ENCODE measurements around the gene TRAPPC2L. TPM values are rescaled to one million over a fixed set of nuclear protein-coding genes. Genes with fewer than 3 reads are reported as not detected.

Gene TRAPPC2L
- total and polyA plus RNA-seq, 2 of the 13 experiments (the other 11 are each of a cell fraction or from before 2014, with no cell fraction given), result 96.3 to 107 TPM

DNA sequence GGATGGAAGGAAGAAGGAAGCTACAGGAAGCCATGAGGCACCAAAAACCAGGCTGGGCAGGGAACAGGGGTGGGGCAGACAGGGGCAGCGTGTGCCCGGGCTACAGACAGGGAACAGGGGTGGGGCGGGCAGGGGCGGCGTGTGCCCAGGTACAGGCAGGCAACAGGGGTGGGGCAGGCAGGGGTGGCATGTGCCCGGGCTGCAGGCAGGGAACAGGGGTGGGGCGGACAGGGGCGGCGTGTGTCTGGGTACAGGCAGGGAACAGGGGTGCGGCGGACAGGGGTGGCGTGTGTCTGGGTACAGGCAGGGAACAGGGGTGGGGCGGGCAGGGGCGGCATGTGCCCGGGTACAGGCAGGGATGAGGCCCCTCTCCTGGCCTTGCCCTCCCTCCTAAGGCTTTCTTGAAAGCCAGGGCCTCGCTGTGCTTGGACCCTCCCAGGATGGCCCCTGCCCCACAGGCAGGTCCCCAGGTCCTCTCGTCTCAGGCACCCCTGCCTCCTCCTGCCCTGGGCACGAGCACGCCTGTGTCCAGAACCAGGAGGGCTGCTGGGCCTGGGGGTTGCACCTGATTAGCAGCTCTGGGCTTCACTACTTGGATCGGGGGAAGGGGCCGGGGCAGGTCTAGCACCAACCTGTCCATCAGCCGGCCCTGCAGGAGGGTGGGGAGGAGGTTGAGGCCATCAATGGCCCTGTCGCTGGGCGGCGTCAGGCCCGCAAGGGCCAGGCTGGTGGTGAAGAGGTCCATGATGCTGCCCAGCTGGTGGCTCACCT, 30.7 kb upstream of the TRAPPC2L start:
- no peaks in the 10 kb centered on the region for H3K79me2 ChIP-seq (ENCODE audit: insufficient read depth, low read length)
- H3K36me3 ChIP-seq (replicated peaks in 1 of 2; ENCODE audit: control insufficient read depth in 1 of 2, insufficient read depth in 2 of 2, low read length in 2 of 2), result no peaks in the 10 kb centered on the region
- no peak overlapping the region for H3K4me2 ChIP-seq (ENCODE audit: low read depth, low read length)
- in situ Hi-C loops (cut with HindIII; ENCODE audit: extremely low pct_ligation_motif_present, low pct_unique_long_range_greater_than_20kb), result no loop called here
- no peak overlapping the region for H3K4me3 ChIP-seq (replicated peaks in 1 of 3; ENCODE audit: insufficient read depth in 1 of 3, low read depth in 2 of 3, low read length in 3 of 3)
- ChIA-PET CTCF (ENCODE audit: low intra/inter-chr PET ratio, low total read pairs) (no interaction called here), POLR2A (no interaction called here)
- WGBS (ENCODE audit: low lambda C conversion rate), result 96% methylated on average over 22 of the region's 26 CpGs
- no peaks in the 10 kb centered on the region for H3K9me3 ChIP-seq (ENCODE audit: low read length)
- no peaks in the 10 kb centered on the region for H3K27me3 ChIP-seq (ENCODE audit: control insufficient read depth in 1 of 2, insufficient read depth in 2 of 2, low read length in 2 of 2)
- H3K4me1 ChIP-seq (ENCODE audit: insufficient read depth, low read length), result peaks cover 2% of the 10 kb centered on the region; the same call in 1 of the 2 replicates
- TF ChIP-seq, protein P1, sequence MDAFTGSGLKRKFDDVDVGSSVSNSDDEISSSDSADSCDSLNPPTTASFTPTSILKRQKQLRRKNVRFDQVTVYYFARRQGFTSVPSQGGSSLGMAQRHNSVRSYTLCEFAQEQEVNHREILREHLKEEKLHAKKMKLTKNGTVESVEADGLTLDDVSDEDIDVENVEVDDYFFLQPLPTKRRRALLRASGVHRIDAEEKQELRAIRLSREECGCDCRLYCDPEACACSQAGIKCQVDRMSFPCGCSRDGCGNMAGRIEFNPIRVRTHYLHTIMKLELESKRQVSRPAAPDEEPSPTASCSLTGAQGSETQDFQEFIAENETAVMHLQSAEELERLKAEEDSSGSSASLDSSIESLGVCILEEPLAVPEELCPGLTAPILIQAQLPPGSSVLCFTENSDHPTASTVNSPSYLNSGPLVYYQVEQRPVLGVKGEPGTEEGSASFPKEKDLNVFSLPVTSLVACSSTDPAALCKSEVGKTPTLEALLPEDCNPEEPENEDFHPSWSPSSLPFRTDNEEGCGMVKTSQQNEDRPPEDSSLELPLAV (CRISPR knock-in tag; conservative IDR thresholded peaks at IDR 0.05; ENCODE audit: low read depth), result no peak
- TF ChIP-seq ZSCAN31 (CRISPR knock-in tag; IDR thresholded peaks at IDR 0.05; ENCODE audit: low read depth), result no peak
- no peak for TF ChIP-seq TOE1 (CRISPR knock-in tag; IDR thresholded peaks at IDR 0.05)
- no peak for TF ChIP-seq GPN1 (CRISPR knock-in tag; IDR thresholded peaks at IDR 0.05; ENCODE audit: borderline replicate concordance)
- no peak for TF ChIP-seq KDM5A (IDR thresholded peaks at IDR 0.05; ENCODE audit: borderline replicate concordance, low read length)
- no peak for TF ChIP-seq RAD51 (IDR thresholded peaks at IDR 0.05; ENCODE audit: borderline replicate concordance)
- no peak for TF ChIP-seq MAFG (CRISPR knock-in tag; IDR thresholded peaks at IDR 0.05)
- TF ChIP-seq ZNF549 (CRISPR knock-in tag; IDR thresholded peaks at IDR 0.05), result no peak
- TF ChIP-seq, protein P2, sequence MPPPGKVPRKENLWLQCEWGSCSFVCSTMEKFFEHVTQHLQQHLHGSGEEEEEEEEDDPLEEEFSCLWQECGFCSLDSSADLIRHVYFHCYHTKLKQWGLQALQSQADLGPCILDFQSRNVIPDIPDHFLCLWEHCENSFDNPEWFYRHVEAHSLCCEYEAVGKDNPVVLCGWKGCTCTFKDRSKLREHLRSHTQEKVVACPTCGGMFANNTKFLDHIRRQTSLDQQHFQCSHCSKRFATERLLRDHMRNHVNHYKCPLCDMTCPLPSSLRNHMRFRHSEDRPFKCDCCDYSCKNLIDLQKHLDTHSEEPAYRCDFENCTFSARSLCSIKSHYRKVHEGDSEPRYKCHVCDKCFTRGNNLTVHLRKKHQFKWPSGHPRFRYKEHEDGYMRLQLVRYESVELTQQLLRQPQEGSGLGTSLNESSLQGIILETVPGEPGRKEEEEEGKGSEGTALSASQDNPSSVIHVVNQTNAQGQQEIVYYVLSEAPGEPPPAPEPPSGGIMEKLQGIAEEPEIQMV (CRISPR knock-in tag; IDR thresholded peaks at IDR 0.05; ENCODE audit: low read depth), result no peak
- TF ChIP-seq ZNF17 (CRISPR knock-in tag; IDR thresholded peaks at IDR 0.05), result no peak
- TF ChIP-seq SP5 (CRISPR knock-in tag; IDR thresholded peaks at IDR 0.05; ENCODE audit: borderline replicate concordance, low read depth), result no peak
- no peak for TF ChIP-seq SKI (IDR thresholded peaks at IDR 0.05; ENCODE audit: partially characterized antibody)
- TF ChIP-seq POGZ (CRISPR knock-in tag; IDR thresholded peaks at IDR 0.05), result no peak
- TF ChIP-seq MATR3 (CRISPR knock-in tag; IDR thresholded peaks at IDR 0.05), result no peak
- no peak for TF ChIP-seq XBP1 (CRISPR knock-in tag; IDR thresholded peaks at IDR 0.05)
- TF ChIP-seq SALL1 (CRISPR knock-in tag; IDR thresholded peaks at IDR 0.05), result no peak
- TF ChIP-seq, protein P3, sequence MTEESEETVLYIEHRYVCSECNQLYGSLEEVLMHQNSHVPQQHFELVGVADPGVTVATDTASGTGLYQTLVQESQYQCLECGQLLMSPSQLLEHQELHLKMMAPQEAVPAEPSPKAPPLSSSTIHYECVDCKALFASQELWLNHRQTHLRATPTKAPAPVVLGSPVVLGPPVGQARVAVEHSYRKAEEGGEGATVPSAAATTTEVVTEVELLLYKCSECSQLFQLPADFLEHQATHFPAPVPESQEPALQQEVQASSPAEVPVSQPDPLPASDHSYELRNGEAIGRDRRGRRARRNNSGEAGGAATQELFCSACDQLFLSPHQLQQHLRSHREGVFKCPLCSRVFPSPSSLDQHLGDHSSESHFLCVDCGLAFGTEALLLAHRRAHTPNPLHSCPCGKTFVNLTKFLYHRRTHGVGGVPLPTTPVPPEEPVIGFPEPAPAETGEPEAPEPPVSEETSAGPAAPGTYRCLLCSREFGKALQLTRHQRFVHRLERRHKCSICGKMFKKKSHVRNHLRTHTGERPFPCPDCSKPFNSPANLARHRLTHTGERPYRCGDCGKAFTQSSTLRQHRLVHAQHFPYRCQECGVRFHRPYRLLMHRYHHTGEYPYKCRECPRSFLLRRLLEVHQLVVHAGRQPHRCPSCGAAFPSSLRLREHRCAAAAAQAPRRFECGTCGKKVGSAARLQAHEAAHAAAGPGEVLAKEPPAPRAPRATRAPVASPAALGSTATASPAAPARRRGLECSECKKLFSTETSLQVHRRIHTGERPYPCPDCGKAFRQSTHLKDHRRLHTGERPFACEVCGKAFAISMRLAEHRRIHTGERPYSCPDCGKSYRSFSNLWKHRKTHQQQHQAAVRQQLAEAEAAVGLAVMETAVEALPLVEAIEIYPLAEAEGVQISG (CRISPR knock-in tag; IDR thresholded peaks at IDR 0.05), result no peak
- TF ChIP-seq SP1 (IDR thresholded peaks at IDR 0.05), result no peak
- no peak for TF ChIP-seq SP1 (CRISPR knock-in tag; IDR thresholded peaks at IDR 0.05)
- no peak overlapping the region for H2AFZ ChIP-seq (ENCODE audit: low read length)
- BruUV-seq (replicated peaks), result no TSS peak
- intact Hi-C loops (cut with micrococcal nuclease; ENCODE audit: unreplicated experiment), result no loop called here
- no peak overlapping the region for H3K9ac ChIP-seq (ENCODE audit: insufficient read depth, low read depth, low read length)
- no peak overlapping the region for H3K27ac ChIP-seq (ENCODE audit: extremely low read length, insufficient read depth, low read length)
- DNase-seq (ENCODE audit: low spot score), result no peak
- FAIRE-seq, result no peak
- no peaks in the 10 kb centered on the region for H4K20me1 ChIP-seq (ENCODE audit: insufficient read depth, low read length)
- no peak for ATAC-seq

Measured in HepG2 (cell line).